Esophagus muscularis mucosa (tissue), 3 donors: ENCODE results near the gene ACAP3.

Source experiments
- CTCF ChIP-seq, 3 experiments: fragments of 200-600 bp in 2 of 3; fragments of 450-650 bp in 1 of 3; sonication (generic) in 2 of 3; IDR thresholded peaks; one replicate each; pipeline ENCODE4 v1.5.1; 2017 to 2019; ENCODE audit warnings: antibody characterized with exemption in 3 of 3, mild to moderate bottlenecking in 2 of 3, moderate library complexity in 1 of 3
- POLR2A ChIP-seq: fragments of 450-650 bp; IDR thresholded peaks from one replicate; pipeline ENCODE4 v1.6.1; 2017; ENCODE audit warnings: antibody characterized with exemption, moderate library complexity, mild to moderate bottlenecking, low read depth

GRCh38 chr1:1356166-1356795 lies 48.6 kb upstream of the ACAP3 start:
- TF ChIP-seq CTCF (IDR thresholded peaks at IDR 0.05) (no peak), POLR2A (no peak)
